Fibroblast of mammary gland (primary cell): Measurements from ENCODE around the gene FAM89A.
A peak's percentile ranks its signal among the peaks of the same experiment; 100 is the strongest.

Source experiments
- DNase-seq: peaks from one replicate; pipeline ENCODE4 v3.0.0-alpha.2; 2010; ENCODE audit warnings: low read depth
- H3K4me3 ChIP-seq: 2 replicates; pipeline ENCODE4 v1.5.1; 2011; ENCODE audit warnings: low read depth, mild to moderate bottlenecking, low read length, moderate library complexity; ENCODE audit not compliant: control insufficient read depth
- CTCF ChIP-seq: conservative IDR thresholded peaks from 2 replicates; pipeline ENCODE4 v1.5.1; 2011; ENCODE audit warnings: low read depth, low read length, inconsistent platforms; ENCODE audit not compliant: control insufficient read depth, insufficient read depth

The FAM89A gene

GRCh38 chr1:231040800-231041718 lies 1.0 kb upstream of the FAM89A start:
- no peak for TF ChIP-seq CTCF
- peak overlapping the region; percentile 54 for H3K4me3 ChIP-seq
- no peak for DNase-seq

GRCh38 chr1:231039161-231040018 lies 664 bp downstream of the FAM89A start:
- no peak for DNase-seq
- peak overlapping the region; percentile 65 for H3K4me3 ChIP-seq
- TF ChIP-seq CTCF = no peak

- no peak overlapping the region for H3K4me3 ChIP-seq
- DNase-seq = no peak
- no peak for TF ChIP-seq CTCF
Observed at GRCh38 chr1:231037585-231038517, 2.2 kb downstream of the FAM89A start.

- no peak for DNase-seq
- no peak overlapping the region for H3K4me3 ChIP-seq
- TF ChIP-seq CTCF = no peak
Observed at GRCh38 chr1:231036416-231036815, 3.6 kb downstream of the FAM89A start.

GRCh38 chr1:231035799-231036198 lies 4.3 kb downstream of the FAM89A start:
- no peak for TF ChIP-seq CTCF
- DNase-seq = no peak
- H3K4me3 ChIP-seq = no peak overlapping the region

GRCh38 chr1:231032963-231033362 lies 7.1 kb downstream of the FAM89A start:
- H3K4me3 ChIP-seq = no peak overlapping the region
- DNase-seq = no peak
- no peak for TF ChIP-seq CTCF
